ENCODE measurements around the gene SREBF2. TPM values are rescaled to one million over a fixed set of nuclear protein-coding genes. Genes with fewer than 3 reads are reported as not detected.

SREBF2 gene
- 10 to 100 TPM; 26.3 to 63.5 (median 33.8) TPM for total RNA-seq

DNA sequence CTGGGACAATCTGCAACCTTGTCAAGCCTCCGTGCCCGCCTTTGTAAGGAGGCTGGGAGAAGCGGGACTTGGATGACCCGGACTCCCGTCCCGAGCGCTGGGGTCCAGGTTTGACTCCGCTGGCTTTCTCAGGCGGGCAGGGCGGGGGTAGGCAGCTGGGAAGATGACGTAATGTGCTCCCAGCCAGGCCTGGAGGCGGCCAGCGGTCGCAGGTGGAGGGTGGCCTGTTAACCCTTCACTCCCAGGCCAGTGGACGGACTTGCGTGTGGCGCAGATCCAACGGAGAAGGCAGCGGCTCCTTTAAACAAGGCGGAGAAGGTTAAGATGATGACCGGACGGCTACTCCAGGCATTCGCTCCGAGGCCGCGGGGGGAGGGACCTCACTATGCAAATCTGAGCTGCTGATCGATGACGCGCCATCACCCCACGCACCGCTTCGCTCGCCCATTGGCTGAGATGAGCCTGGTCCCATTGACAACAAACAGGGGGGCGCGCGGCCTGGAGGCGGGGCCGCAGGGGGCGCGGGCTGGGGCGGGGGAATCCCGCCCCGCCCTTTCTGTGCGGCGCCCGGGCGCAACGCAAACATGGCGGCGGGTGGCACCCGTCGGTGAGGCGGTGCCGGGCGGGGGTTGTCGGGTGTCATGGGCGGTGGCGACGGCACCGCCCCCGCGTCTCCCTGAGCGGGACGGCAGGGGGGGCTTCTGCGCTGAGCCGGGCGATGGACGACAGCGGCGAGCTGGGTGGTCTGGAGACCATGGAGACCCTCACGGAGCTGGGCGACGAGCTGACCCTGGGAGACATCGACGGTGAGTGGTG lies at the start of gene SREBF2:
Gene SREBF2 (plus strand): TSS at position 553 of the 816 bp plus-strand sequence. CDS start 166 bp downstream, at position 719.
- DNase-seq (ENCODE audit: low spot score), result peak; percentile 97
- ATAC-seq (ENCODE audit: low FRiP score), result peak; percentile 96
- TF ChIP-seq, protein P1, sequence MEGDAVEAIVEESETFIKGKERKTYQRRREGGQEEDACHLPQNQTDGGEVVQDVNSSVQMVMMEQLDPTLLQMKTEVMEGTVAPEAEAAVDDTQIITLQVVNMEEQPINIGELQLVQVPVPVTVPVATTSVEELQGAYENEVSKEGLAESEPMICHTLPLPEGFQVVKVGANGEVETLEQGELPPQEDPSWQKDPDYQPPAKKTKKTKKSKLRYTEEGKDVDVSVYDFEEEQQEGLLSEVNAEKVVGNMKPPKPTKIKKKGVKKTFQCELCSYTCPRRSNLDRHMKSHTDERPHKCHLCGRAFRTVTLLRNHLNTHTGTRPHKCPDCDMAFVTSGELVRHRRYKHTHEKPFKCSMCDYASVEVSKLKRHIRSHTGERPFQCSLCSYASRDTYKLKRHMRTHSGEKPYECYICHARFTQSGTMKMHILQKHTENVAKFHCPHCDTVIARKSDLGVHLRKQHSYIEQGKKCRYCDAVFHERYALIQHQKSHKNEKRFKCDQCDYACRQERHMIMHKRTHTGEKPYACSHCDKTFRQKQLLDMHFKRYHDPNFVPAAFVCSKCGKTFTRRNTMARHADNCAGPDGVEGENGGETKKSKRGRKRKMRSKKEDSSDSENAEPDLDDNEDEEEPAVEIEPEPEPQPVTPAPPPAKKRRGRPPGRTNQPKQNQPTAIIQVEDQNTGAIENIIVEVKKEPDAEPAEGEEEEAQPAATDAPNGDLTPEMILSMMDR (IDR thresholded peaks at IDR 0.05), result no peak

DNA sequence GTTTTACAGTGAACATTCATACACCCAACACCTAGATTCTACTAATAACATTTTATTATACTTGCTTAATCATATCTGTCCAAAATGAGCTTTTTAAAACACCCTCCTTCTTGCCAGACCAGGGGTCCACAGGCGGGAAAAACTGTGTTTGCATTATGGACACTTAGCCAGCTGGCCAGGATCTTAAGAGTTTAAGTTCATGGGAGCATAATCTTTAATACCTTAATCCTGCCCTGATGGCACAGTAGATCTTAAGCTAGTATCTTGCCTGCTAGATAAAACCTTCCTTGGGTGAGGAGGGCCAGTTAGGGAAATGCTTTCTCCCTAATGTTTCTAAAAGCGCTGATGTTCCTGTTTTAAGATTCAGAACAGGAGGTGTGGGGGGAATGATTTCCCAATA lies 45.6 kb upstream of the SREBF2 start:
- no peak for DNase-seq (ENCODE audit: low spot score)

GRCh38 chr22:41793871-41794270 lies 39.0 kb upstream of the SREBF2 start:
- no peak for ATAC-seq (ENCODE audit: low FRiP score)
- TF ChIP-seq, protein P1 (IDR thresholded peaks at IDR 0.05), result no peak
- DNase-seq (ENCODE audit: low spot score), result no peak

More for the DNA sequence above, 45.6 kb upstream of the SREBF2 start:
- TF ChIP-seq, protein P1 (IDR thresholded peaks at IDR 0.05), result no peak
- no peak for ATAC-seq (ENCODE audit: low FRiP score)

DNA sequence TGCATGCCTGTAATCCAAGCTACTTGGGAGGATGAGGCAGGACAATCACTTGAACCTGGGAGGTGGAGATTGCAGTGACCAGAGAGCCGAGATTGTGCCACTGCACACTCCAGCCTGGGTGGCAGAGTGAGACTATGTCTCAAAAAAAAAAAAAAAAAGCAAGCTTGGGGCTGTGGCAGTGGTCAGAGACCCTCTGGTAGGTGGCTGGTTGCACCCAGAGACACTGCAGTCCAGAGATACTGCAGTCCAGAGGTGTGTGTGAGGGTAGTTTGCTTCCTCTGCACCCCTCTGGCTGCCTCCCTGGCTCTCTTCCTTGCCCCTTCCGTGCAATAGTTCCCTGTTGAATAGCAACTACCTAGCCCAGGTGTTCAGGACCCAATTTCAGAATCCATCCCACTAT lies 34.2 kb upstream of the SREBF2 start:
- ATAC-seq (ENCODE audit: low FRiP score), result no peak

GRCh38 chr22:41799486-41800347 lies 33.2 kb upstream of the SREBF2 start:
- TF ChIP-seq, protein P1 (IDR thresholded peaks at IDR 0.05), result no peak
- ATAC-seq (ENCODE audit: low FRiP score) (peak; percentile 39), DNase-seq (ENCODE audit: low spot score) (no peak)

More for the DNA sequence above, 34.2 kb upstream of the SREBF2 start:
- no peak for DNase-seq (ENCODE audit: low spot score)
- TF ChIP-seq, protein P1 (IDR thresholded peaks at IDR 0.05), result no peak

DNA sequence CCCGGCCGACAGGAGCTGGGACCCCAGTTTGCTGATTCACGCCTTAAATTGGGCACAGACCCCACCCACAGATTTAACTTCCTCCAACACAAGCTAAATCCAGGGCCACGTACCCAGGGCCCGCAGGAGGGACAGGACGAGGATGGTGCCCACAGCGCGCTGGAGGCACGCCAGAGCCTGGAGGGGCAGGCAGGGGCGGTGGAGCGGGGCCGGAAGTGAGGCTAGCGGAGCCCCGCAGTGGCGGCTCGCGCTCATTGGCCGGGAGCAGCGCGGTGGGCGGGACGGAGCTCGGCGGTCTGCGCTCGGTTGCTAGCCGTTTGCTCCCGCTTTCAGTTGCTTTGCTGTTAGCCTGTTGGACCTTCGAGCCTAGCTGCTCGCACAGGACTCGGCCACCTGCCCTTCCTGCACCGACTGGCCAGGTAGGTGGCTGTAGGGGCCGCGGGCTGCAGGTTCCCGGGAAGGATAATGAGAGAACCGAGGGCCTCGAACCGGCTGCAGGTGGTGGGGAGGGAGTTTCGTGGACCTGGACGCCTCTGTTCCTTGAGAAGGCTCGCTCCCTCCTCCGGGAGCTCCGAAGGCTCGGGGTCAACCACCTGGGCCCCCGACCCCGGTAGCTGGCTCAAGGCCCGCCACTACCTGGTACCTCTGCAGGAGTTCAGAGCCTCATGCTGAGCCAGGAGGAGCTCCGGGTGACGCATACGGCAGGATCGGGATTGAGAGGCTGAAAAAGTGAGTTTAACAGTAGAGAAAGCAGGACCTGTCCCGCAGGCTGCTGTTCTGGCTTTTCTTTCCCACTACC lies 32.4 kb upstream of the SREBF2 start, which contains the start of gene CCDC134:
Gene CCDC134 (plus strand): TSS at position 332 of the 799 bp plus-strand sequence. CDS start 8,212 bp downstream, outside the sequence.
- ATAC-seq (ENCODE audit: low FRiP score), result peak; percentile 95
- TF ChIP-seq, protein P1 (IDR thresholded peaks at IDR 0.05), result no peak
- peak; percentile 71 for DNase-seq (ENCODE audit: low spot score)

Data from omental fat pad (tissue), 4 donors.